Measurements from ENCODE around the gene BSCL2. TPM values are rescaled to one million over a fixed set of nuclear protein-coding genes. Genes with fewer than 3 reads are reported as not detected.

BSCL2 gene
- total RNA-seq, 4 donors from 2014 or later = 28.9 to 76.3 (median 59.3) TPM

- Histone ChIP-seq H3K9me3 (no peaks in the 10 kb centered on the region), H3K36me3 (peaks cover 3% of the 10 kb centered on the region), H3K27me3 (peaks cover under 1% of the 10 kb centered on the region), H3K4me3 (no peak overlapping the region), H3K4me1 (peaks cover 32% of the 10 kb centered on the region), H3K27ac (no peak overlapping the region)
- 80% methylated on average over 7 of the region's 7 CpGs for WGBS
- TF ChIP-seq EP300 (IDR thresholded peaks at IDR 0.05) (no peak), CTCF (IDR thresholded peaks at IDR 0.05) (no peak), POLR2AphosphoS5 (IDR thresholded peaks at IDR 0.05) (no peak), POLR2A (IDR thresholded peaks at IDR 0.05) (no peak)
- DNase-seq (ENCODE audit: low spot score in 2 of 2) = no peak
Observed at GRCh38 chr11:62682518-62682917, 24.7 kb downstream of the BSCL2 start.

GRCh38 chr11:62680825-62681240 lies 26.4 kb downstream of the BSCL2 start:
- no peak overlapping the region for H3K27ac ChIP-seq
- H3K27me3 ChIP-seq = no peaks in the 10 kb centered on the region
- peaks cover 20% of the 10 kb centered on the region for H3K36me3 ChIP-seq
- 18% methylated on average over 4 of the region's 4 CpGs for WGBS
- DNase-seq (ENCODE audit: low spot score in 2 of 2) = no peak
- H3K4me1 ChIP-seq = peaks cover 39% of the 10 kb centered on the region
- H3K9me3 ChIP-seq = no peaks in the 10 kb centered on the region
- H3K4me3 ChIP-seq = no peak overlapping the region
- TF ChIP-seq POLR2A (IDR thresholded peaks at IDR 0.05) (no peak), CTCF (IDR thresholded peaks at IDR 0.05) (peak; percentile 57 to 59), POLR2AphosphoS5 (IDR thresholded peaks at IDR 0.05) (no peak)

GRCh38 chr11:62678770-62679696 lies 28.2 kb downstream of the BSCL2 start, which contains the start of gene UBXN1:
Gene UBXN1 (minus strand): TSS chr11:62679073. CDS start chr11:62678923, 150 bp downstream.
- peak; percentile 97 for DNase-seq (ENCODE audit: low spot score in 2 of 2)
- Histone ChIP-seq H3K27me3 (no peaks in the 10 kb centered on the region), H3K4me1 (peaks cover 39% of the 10 kb centered on the region), H3K4me3 (peak within 1 kb of the TSS; percentile 97), H3K36me3 (peaks cover 28% of the 10 kb centered on the region), H3K27ac (peak within 1 kb of the TSS; percentile 96), H3K9me3 (no peaks in the 10 kb centered on the region)
- peak in 1 of 2 donors; percentile 65 for TF ChIP-seq POLR2A (IDR thresholded peaks at IDR 0.05)
- TF ChIP-seq EP300 (IDR thresholded peaks at IDR 0.05) = no peak
- no peak for TF ChIP-seq CTCF (IDR thresholded peaks at IDR 0.05)
- TF ChIP-seq POLR2AphosphoS5 (IDR thresholded peaks at IDR 0.05) = peak in 2 of 3 donors; percentile 88 to 92
- WGBS = 6% methylated on average over 38 of the region's 55 CpGs

- H3K4me3 ChIP-seq = peak overlapping the region; percentile 97
- WGBS = 5% methylated on average over 16 of the region's 16 CpGs
- H3K4me1 ChIP-seq = peaks cover 41% of the 10 kb centered on the region
- H3K27ac ChIP-seq = peak overlapping the region; percentile 96
- DNase-seq (ENCODE audit: low spot score in 2 of 2) = no peak
- peaks cover 28% of the 10 kb centered on the region for H3K36me3 ChIP-seq
- H3K27me3 ChIP-seq = no peaks in the 10 kb centered on the region
- no peaks in the 10 kb centered on the region for H3K9me3 ChIP-seq
- TF ChIP-seq CTCF (IDR thresholded peaks at IDR 0.05) (no peak), POLR2A (IDR thresholded peaks at IDR 0.05) (no peak), EP300 (IDR thresholded peaks at IDR 0.05) (no peak), POLR2AphosphoS5 (IDR thresholded peaks at IDR 0.05) (no peak)
Observed at GRCh38 chr11:62678433-62678769, 28.8 kb downstream of the BSCL2 start.

GRCh38 chr11:62677714-62678113 lies 29.5 kb downstream of the BSCL2 start:
- Histone ChIP-seq H3K4me3 (peak overlapping the region; percentile 97), H3K27me3 (no peaks in the 10 kb centered on the region), H3K9me3 (no peaks in the 10 kb centered on the region), H3K4me1 (peaks cover 48% of the 10 kb centered on the region), H3K36me3 (peaks cover 28% of the 10 kb centered on the region), H3K27ac (no peak overlapping the region)
- DNase-seq (ENCODE audit: low spot score in 2 of 2) = no peak
- TF ChIP-seq POLR2AphosphoS5 (IDR thresholded peaks at IDR 0.05) = no peak
- TF ChIP-seq EP300 (IDR thresholded peaks at IDR 0.05) = no peak
- TF ChIP-seq POLR2A (IDR thresholded peaks at IDR 0.05) = no peak
- no peak for TF ChIP-seq CTCF (IDR thresholded peaks at IDR 0.05)
- WGBS = 79% methylated on average over 15 of the region's 15 CpGs

All from suprapubic skin (tissue), 4 donors.